Heart left ventricle (tissue), 16 donors: ENCODE measurements around the gene SKI. TPM values are rescaled to one million over a fixed set of nuclear protein-coding genes. Genes with fewer than 3 reads are reported as not detected.
"Not testable (repeated sequence)": the region's sequence is repeated elsewhere in the genome, so short reads cannot be mapped to it uniquely, and the experiment has no call there.

ENCODE experiments used
- ATAC-seq, 4 donors: fragments of 200-7000 bp; cut with Tn5 transposase; one replicate each; pipeline ENCODE4 v1.9.1; 2020 to 2022; ENCODE audit warnings: moderate library complexity in 4 of 4, mild to moderate bottlenecking in 3 of 4, moderate number of reproducible peaks in 1 of 4
- DNase-seq, 5 donors: peaks; one replicate each; pipeline ENCODE4 v3.0.0-alpha.2; 2020
- H3K27ac ChIP-seq, 12 donors: fragments of 200-600 bp; sonication (generic) in 4 of 12; one replicate each; pipeline versions ENCODE4 v1.5.0 to v1.8.0; 2016 to 2022; ENCODE audit warnings: mild to moderate bottlenecking in 2 of 12
- H3K27me3 ChIP-seq, 9 donors: fragments of 200-600 bp; sonication (generic) in 2 of 9; one replicate each; pipeline versions ENCODE4 v1.5.1 to v1.8.0; 2016 to 2022; ENCODE audit warnings: mild to moderate bottlenecking in 3 of 9
- H3K36me3 ChIP-seq, 9 donors: fragments of 200-600 bp; sonication (generic) in 2 of 9; one replicate each; pipeline versions ENCODE4 v1.5.0 to v1.8.0; 2018 to 2022; ENCODE audit warnings: mild to moderate bottlenecking in 2 of 9
- H3K4me1 ChIP-seq, 12 donors: fragments of 200-600 bp; sonication (generic) in 4 of 12; one replicate each; pipeline versions ENCODE4 v1.5.0 to v1.8.0; 2016 to 2022; ENCODE audit warnings: mild to moderate bottlenecking in 3 of 12
- H3K4me3 ChIP-seq, 12 donors: fragments of 200-600 bp; sonication (generic) in 4 of 12; one replicate each; pipeline versions ENCODE4 v1.5.0 to v1.8.0; 2017 to 2022; ENCODE audit warnings: mild to moderate bottlenecking in 9 of 12, moderate library complexity in 4 of 12
- H3K9me3 ChIP-seq, 12 donors: fragments of 200-600 bp; sonication (generic) in 4 of 12; one replicate each; pipeline versions ENCODE4 v1.5.0 to v1.8.0; 2016 to 2022; ENCODE audit warnings: mild to moderate bottlenecking in 1 of 12
- POLR2A ChIP-seq, 2 donors: fragments of 450-650 bp; IDR thresholded peaks; one replicate each; pipeline ENCODE4 v1.6.1; 2017; ENCODE audit warnings: antibody characterized with exemption in 2 of 2, mild to moderate bottlenecking in 2 of 2, moderate library complexity in 2 of 2
- WGBS, 4 donors: extraction: QIAGEN DNeasy Blood & Tissue Kit in 2 of 4; methylation state at CpG; one replicate each; pipeline versions ENCODE4 v1.1.5 to v1.1.7; 2013 to 2018; 5-methylcytosine and 5-hydroxymethylcytosine counted together
- intact Hi-C, 10 donors: fragments of 100-400 bp; cut with DNase I; formaldehyde crosslinking; loops; one replicate each; pipeline versions ENCODE4 v1.11.1 to v1.14.2; 2022
- polyA plus RNA-seq, 2 donors: library from polyadenylated mRNA; stranded (reverse); fragments of 200-250 nt; gene quantifications; one replicate each; pipeline ENCODE4 v1.2.3, GENCODE V29; 2013
- total RNA-seq, 9 donors: library from RNA; depleted of rRNA in 2 of 9; stranded (reverse); fragments of >200 nt in 2 of 9; fragmentation: NEBNext Ultra II Directional in 3 of 9; extraction: Animal tissue kit (Norgen Biotek cat#: 25700) in 3 of 9; gene quantifications; one replicate each; pipeline versions ENCODE4 v1.1.0 to v1.2.4, GENCODE V29; 2016 to 2023
- TF ChIP-seq, protein P1 (sequence below), 12 donors: fragments of 200-600 bp; sonication (generic) in 4 of 12; IDR thresholded peaks; one replicate each; pipeline versions ENCODE4 v1.5.0 to v1.8.0; 2018 to 2022; ENCODE audit warnings: antibody characterized with exemption in 12 of 12, mild to moderate bottlenecking in 5 of 12
- donor health status: ischemic (EF 13 %, LVEDD 7.1; RV severe dilation, severe dysfunction).
- donor health status: healthy with polysubstance abuse.
- donor health status: DM: no; HTN: yes; CAD: no.
- donor health status: DM: no; HTN: no; CAD: no.
- donor health status: ischemic (EF 25% LVEDD 6.9; RV normal size, moderate dysfunction).
- donor health status: ischemic (EF 25% LVEDD 5.7; RV mildly dilated, moderate dysfunction).
- donor health status: healthy.
- donor health status: DM: yes; HTN: yes; CAD: no.
- donor health status: ischemic (EF 35%, LVEDD 5.7; RV mildly dilated, moderate dysfunction).
- donor health status: nonischemic (EF 11% LVEDD 7.7; RV severe dilation, severe dysfunction).
- donor health status: DM: yes; HTN: yes; CAD: no.
- donor health status: PGD.
- donor health status: ischemic (EF 29% LVEDD 5.4; RV normal size, mild dysfunction).
- donor health status: nonischemic (EF 23%, LVEDD 6.1; RV moderate dilation, normal function).

The SKI gene
- total and polyA plus RNA-seq, 11 donors: 16.9 to 52.7 (median 38.9) TPM

DNA sequence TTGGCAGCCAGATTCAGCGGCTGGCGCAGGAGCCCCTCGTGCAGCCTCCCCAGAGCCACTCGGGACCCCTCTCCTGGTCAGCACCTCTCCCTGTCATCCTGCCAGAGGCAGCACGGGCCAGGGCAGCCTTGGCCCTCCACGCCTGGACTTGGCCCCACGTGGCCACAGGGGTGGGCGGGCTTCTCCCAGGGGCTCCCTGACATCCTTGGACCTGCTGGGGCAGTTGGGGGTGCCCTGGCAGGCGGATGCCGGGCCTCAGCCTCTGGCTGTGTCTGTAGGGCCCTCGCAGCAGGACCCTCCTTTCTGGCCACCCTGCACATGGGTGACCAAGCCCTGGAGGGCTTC lies 103.1 kb downstream of the SKI start:
- Histone ChIP-seq H3K9me3 (no peaks in the 10 kb centered on the region), H3K4me3 (no peak overlapping the region), H3K36me3 (no peaks in the 10 kb centered on the region), H3K27me3 (no peaks in the 10 kb centered on the region), H3K27ac (peak overlapping the region in 3 of 12 donors; percentile 18 to 60 (median 49)), H3K4me1 (peaks cover 0 to 19% (median 11%) of the 10 kb centered on the region in 12 donors)
- DNase-seq: no peak
- 68 to 87% (median 72%) methylated on average over 3 to 11 of the region's 11 CpGs for WGBS, 4 donors
- peak in 3 of 4 donors; percentile 6 to 9 (median 7) for ATAC-seq
- TF ChIP-seq, protein P1, sequence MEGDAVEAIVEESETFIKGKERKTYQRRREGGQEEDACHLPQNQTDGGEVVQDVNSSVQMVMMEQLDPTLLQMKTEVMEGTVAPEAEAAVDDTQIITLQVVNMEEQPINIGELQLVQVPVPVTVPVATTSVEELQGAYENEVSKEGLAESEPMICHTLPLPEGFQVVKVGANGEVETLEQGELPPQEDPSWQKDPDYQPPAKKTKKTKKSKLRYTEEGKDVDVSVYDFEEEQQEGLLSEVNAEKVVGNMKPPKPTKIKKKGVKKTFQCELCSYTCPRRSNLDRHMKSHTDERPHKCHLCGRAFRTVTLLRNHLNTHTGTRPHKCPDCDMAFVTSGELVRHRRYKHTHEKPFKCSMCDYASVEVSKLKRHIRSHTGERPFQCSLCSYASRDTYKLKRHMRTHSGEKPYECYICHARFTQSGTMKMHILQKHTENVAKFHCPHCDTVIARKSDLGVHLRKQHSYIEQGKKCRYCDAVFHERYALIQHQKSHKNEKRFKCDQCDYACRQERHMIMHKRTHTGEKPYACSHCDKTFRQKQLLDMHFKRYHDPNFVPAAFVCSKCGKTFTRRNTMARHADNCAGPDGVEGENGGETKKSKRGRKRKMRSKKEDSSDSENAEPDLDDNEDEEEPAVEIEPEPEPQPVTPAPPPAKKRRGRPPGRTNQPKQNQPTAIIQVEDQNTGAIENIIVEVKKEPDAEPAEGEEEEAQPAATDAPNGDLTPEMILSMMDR (IDR thresholded peaks at IDR 0.05): no peak
- TF ChIP-seq POLR2A (IDR thresholded peaks at IDR 0.05): no peak
- intact Hi-C loops: loop anchor here in 1 of 10 donors (5.0 kb wide), 1 partner anchor 46 kb away; no protein-coding TSS in a partner anchor

- H3K4me3 ChIP-seq, ATAC-seq, H3K27me3 ChIP-seq, H3K9me3 ChIP-seq, H3K36me3 ChIP-seq, DNase-seq: not testable (repeated sequence)
- WGBS, 4 donors: 89 to 97% (median 95%) methylated on average over 32 to 33 of the region's 33 CpGs
- H3K27ac ChIP-seq: peak overlapping the region in 2 of 12 donors; percentile 18 to 60
- intact Hi-C loops: loop anchor here in 1 of 10 donors (5.0 kb wide), 1 partner anchor 46 kb away; no protein-coding TSS in a partner anchor
- peaks cover 0 to 19% (median 11%) of the 10 kb centered on the region in 12 donors for H3K4me1 ChIP-seq
Measured at GRCh38 chr1:2331580-2331979, 103.5 kb downstream of the SKI start.

DNA sequence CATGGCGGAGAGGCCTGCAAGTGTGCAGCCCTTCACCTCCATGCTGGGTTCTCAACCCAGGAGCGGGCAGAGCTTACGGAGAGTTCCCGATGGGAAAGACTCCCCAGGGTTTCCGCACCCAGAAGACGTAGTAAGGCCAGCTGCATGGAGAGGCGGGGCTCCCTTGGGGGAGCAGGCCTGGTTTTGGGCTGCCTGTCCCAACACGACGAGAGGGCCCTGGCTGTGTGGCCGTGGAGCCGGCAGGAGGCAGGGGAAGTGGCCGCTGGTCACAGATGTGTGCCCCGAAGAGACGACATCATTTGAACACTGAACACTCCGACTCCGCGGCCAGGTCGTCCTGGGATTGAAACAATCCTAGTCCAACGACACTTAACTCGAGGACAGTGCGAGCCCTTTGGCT lies 106.2 kb downstream of the SKI start:
- no peak for TF ChIP-seq POLR2A (IDR thresholded peaks at IDR 0.05)
- TF ChIP-seq, protein P1 (IDR thresholded peaks at IDR 0.05): no peak
- DNase-seq (no peak), ATAC-seq (no peak)
- H3K27ac ChIP-seq: no peak overlapping the region
- H3K4me3 ChIP-seq: no peak overlapping the region
- H3K9me3 ChIP-seq: no peaks in the 10 kb centered on the region
- intact Hi-C loops: loop anchor here in 1 of 10 donors (5.0 kb wide), 1 partner anchor 43 kb away; no protein-coding TSS in a partner anchor
- peaks cover 0 to 19% (median 11%) of the 10 kb centered on the region in 12 donors for H3K4me1 ChIP-seq
- WGBS, 4 donors: 89 to 94% (median 92%) methylated on average over 16 to 21 of the region's 21 CpGs
- H3K36me3 ChIP-seq: no peaks in the 10 kb centered on the region
- H3K27me3 ChIP-seq: no peaks in the 10 kb centered on the region

DNA sequence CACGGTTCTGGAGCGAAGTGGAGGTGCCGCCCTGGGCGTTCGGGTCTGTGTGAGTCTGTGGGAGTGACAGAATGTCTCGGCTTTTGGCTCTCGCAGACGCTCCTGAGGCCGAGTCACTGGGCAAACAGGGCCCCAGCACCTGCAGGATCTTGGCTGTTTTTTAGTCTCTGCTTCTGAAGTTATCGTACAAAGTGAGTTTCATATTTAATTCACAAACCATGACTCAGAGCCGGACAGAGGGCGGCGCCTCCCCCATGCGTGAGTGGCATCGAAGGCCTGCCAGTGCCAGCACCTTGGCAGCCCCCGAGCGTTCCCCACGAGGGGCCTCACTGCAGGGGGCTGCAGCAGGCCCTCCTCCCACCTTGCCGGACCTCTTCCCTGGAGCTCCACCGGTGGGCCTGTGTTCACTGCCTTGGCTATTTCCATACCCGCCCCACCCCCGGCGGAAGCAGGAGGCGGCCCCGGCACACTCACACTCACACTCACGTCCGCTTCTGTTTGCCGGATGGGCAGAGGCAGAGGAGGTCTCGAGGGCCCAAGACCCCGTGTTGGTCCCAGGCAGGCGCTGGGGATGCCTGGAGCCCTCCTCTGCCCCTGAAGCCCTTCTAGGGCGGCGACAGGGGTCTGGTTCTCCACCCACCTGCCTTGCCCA lies 106.9 kb downstream of the SKI start:
- intact Hi-C loops: loop anchor here in 1 of 10 donors (5.0 kb wide), 1 partner anchor 42 kb away; no protein-coding TSS in a partner anchor
- no peaks in the 10 kb centered on the region for H3K9me3 ChIP-seq
- no peaks in the 10 kb centered on the region for H3K36me3 ChIP-seq
- no peak overlapping the region for H3K27ac ChIP-seq
- WGBS, 4 donors: 76 to 87% (median 81%) methylated on average over 29 to 33 of the region's 33 CpGs
- H3K27me3 ChIP-seq: no peaks in the 10 kb centered on the region
- no peak overlapping the region for H3K4me3 ChIP-seq
- no peak for TF ChIP-seq POLR2A (IDR thresholded peaks at IDR 0.05)
- TF ChIP-seq, protein P1 (IDR thresholded peaks at IDR 0.05): no peak
- peaks cover 0 to 16% (median 11%) of the 10 kb centered on the region in 12 donors for H3K4me1 ChIP-seq
- ATAC-seq (no peak), DNase-seq (no peak)
